GM21360 (cell line): ENCODE measurements around the gene SNAPC2.
"Not testable (repeated sequence)": the region's sequence is repeated elsewhere in the genome, so short reads cannot be mapped to it uniquely, and the experiment has no call there.

ENCODE experiments used
- ATAC-seq: cut with Tn5 transposase; IDR thresholded peaks from one replicate; pipeline ENCODE4 v1.9.1; 2021; ENCODE audit warnings: mild to moderate bottlenecking, moderate library complexity; ENCODE audit not compliant: unreplicated experiment

The SNAPC2 gene

GRCh38 chr19:7888145-7888825 is 31.9 kb upstream of the SNAPC2 start, which contains the start of gene LRRC8E:
TSS of gene LRRC8E (plus strand) at chr19:7888510. CDS start at chr19:7895604, 7,094 bp downstream.
- ATAC-seq, result no peak

- no peak for ATAC-seq
These were observed 31.3 kb upstream of the SNAPC2 start for GRCh38 chr19:7888826-7889217.

- not testable (repeated sequence) for ATAC-seq
These were observed 26.6 kb upstream of the SNAPC2 start for GRCh38 chr19:7893362-7894101.

- no peak for ATAC-seq
These were observed 25.4 kb upstream of the SNAPC2 start for GRCh38 chr19:7894612-7895309.

- no peak for ATAC-seq
These were observed 24.6 kb upstream of the SNAPC2 start for GRCh38 chr19:7895565-7895964.

GRCh38 chr19:7897292-7897691 is 22.8 kb upstream of the SNAPC2 start:
- no peak for ATAC-seq

GRCh38 chr19:7898967-7899366 is 21.2 kb upstream of the SNAPC2 start:
- ATAC-seq, result no peak

- ATAC-seq, result no peak
These were observed 20.3 kb upstream of the SNAPC2 start for GRCh38 chr19:7899751-7900378.

GRCh38 chr19:7900401-7900870 is 19.7 kb upstream of the SNAPC2 start:
- ATAC-seq, result no peak

- ATAC-seq, result no peak
These were observed 19.2 kb upstream of the SNAPC2 start for GRCh38 chr19:7900931-7901330.

- ATAC-seq, result no peak
These were observed 18.8 kb upstream of the SNAPC2 start for GRCh38 chr19:7901337-7901736.

- no peak for ATAC-seq
These were observed 17.3 kb upstream of the SNAPC2 start for GRCh38 chr19:7902796-7903243.

- ATAC-seq, result peak; percentile 85
These were observed 16.7 kb upstream of the SNAPC2 start, which contains the start of gene MAP2K7 for GRCh38 chr19:7903244-7904073. TSS of gene MAP2K7 (plus strand) at chr19:7903877. CDS start at chr19:7903945, 68 bp downstream.

- peak; percentile 26 for ATAC-seq
These were observed 15.8 kb upstream of the SNAPC2 start for GRCh38 chr19:7904074-7905020.

- no peak for ATAC-seq
These were observed 14.9 kb upstream of the SNAPC2 start for GRCh38 chr19:7905268-7905667.

GRCh38 chr19:7905859-7906258 is 14.3 kb upstream of the SNAPC2 start:
- no peak for ATAC-seq

- ATAC-seq, result no peak
These were observed 13.0 kb upstream of the SNAPC2 start for GRCh38 chr19:7907122-7907521.

GRCh38 chr19:7907544-7907943 is 12.6 kb upstream of the SNAPC2 start:
- ATAC-seq, result no peak
